HepG2 (cell line): ENCODE data around the gene CHID1. TPM values are rescaled to one million over a fixed set of nuclear protein-coding genes. Genes with fewer than 3 reads are reported as not detected.
A peak's percentile ranks its signal among the peaks of the same experiment; 100 is the strongest.

Experiments
- DNMT1 ChIP-seq: sonication (generic); formaldehyde crosslinking; IDR thresholded peaks from 2 replicates; pipeline ENCODE4 v1.5.1; 2020; ENCODE audit warnings: mild to moderate bottlenecking, missing genetic modification reagents
- E2F5 ChIP-seq: sonication (generic); formaldehyde crosslinking; conservative IDR thresholded peaks from 2 replicates; pipeline ENCODE4 v1.4.0; 2020; ENCODE audit warnings: missing genetic modification reagents
- GABPB1 ChIP-seq: IDR thresholded peaks from 2 replicates; pipeline ENCODE4 v1.6.1; 2016; ENCODE audit warnings: mild to moderate bottlenecking, missing genetic modification reagents, moderate library complexity, missing compliant biosample characterization
- GTF3A ChIP-seq: sonication (generic); formaldehyde crosslinking; conservative IDR thresholded peaks from 2 replicates; pipeline ENCODE4 v1.4.0; 2020; ENCODE audit warnings: mild to moderate bottlenecking, missing genetic modification reagents
- MEF2D ChIP-seq: sonication (generic); formaldehyde crosslinking; IDR thresholded peaks from 2 replicates; pipeline ENCODE4 v1.5.1; 2020; ENCODE audit warnings: mild to moderate bottlenecking, missing genetic modification reagents
- PLSCR1 ChIP-seq: sonication (generic); formaldehyde crosslinking; IDR thresholded peaks from 2 replicates; pipeline ENCODE4 v1.5.0; 2020; ENCODE audit warnings: missing genetic modification reagents, mild to moderate bottlenecking, borderline replicate concordance
- RORA ChIP-seq: sonication (generic); formaldehyde crosslinking; IDR thresholded peaks from 2 replicates; pipeline ENCODE4 v1.5.0; 2020; ENCODE audit warnings: mild to moderate bottlenecking, missing genetic modification reagents, moderate library complexity
- SNRNP70 ChIP-seq: fragments of 200-400 bp; formaldehyde crosslinking; IDR thresholded peaks from 2 replicates; pipeline ENCODE4 v1.6.1; 2017; ENCODE audit warnings: mild to moderate bottlenecking, low read depth, low read length, moderate library complexity
- TBP ChIP-seq: sonication (generic); formaldehyde crosslinking; IDR thresholded peaks from 2 replicates; pipeline ENCODE4 v1.5.0; 2020; ENCODE audit warnings: missing genetic modification reagents
- ZBTB20 ChIP-seq: sonication (generic); formaldehyde crosslinking; IDR thresholded peaks from 2 replicates; pipeline ENCODE4 v1.8.1; 2023; ENCODE audit warnings: missing genetic modification reagents, low read depth, mild to moderate bottlenecking, borderline replicate concordance
- ZBTB38 ChIP-seq: sonication (generic); formaldehyde crosslinking; IDR thresholded peaks from 2 replicates; pipeline ENCODE4 v1.5.1; 2020; ENCODE audit warnings: mild to moderate bottlenecking, missing genetic modification reagents
- ZBTB40 ChIP-seq, 2 experiments: fragments of 450-650 bp in 1 of 2; sonication (generic) in 1 of 2; formaldehyde crosslinking in 1 of 2; IDR thresholded peaks; 2 replicates each; pipeline versions ENCODE4 v1.6.1 to v1.8.0; 2016 to 2022; ENCODE audit warnings: antibody characterized with exemption in 1 of 2, mild to moderate bottlenecking in 1 of 2, missing genetic modification reagents in 1 of 2
- ZBTB7B ChIP-seq: sonication (generic); formaldehyde crosslinking; IDR thresholded peaks from 2 replicates; pipeline ENCODE4 v1.4.0; 2020; ENCODE audit warnings: missing genetic modification reagents
- ZFAT ChIP-seq: sonication (generic); formaldehyde crosslinking; conservative IDR thresholded peaks from 2 replicates; pipeline ENCODE4 v1.8.1; 2023; ENCODE audit warnings: missing genetic modification reagents, inconsistent platforms
- ZKSCAN1 ChIP-seq: fragments of 150-350 bp; IDR thresholded peaks from 2 replicates; pipeline ENCODE4 v1.6.1; 2014; ENCODE audit warnings: low read length
- ZNF234 ChIP-seq: sonication (generic); formaldehyde crosslinking; conservative IDR thresholded peaks from 2 replicates; pipeline ENCODE4 v1.5.1; 2020; ENCODE audit warnings: mild to moderate bottlenecking, missing genetic modification reagents
- ZNF580 ChIP-seq: IDR thresholded peaks from 2 replicates; pipeline ENCODE4 v1.6.1; 2016; ENCODE audit warnings: low read depth, borderline replicate concordance
- ZNF674 ChIP-seq: sonication (generic); formaldehyde crosslinking; IDR thresholded peaks from 2 replicates; pipeline ENCODE4 v1.5.0; 2020; ENCODE audit warnings: low read depth, mild to moderate bottlenecking, missing genetic modification reagents
- ZNF740 ChIP-seq: sonication (generic); formaldehyde crosslinking; IDR thresholded peaks from 2 replicates; pipeline ENCODE4 v1.4.0; 2020; ENCODE audit warnings: missing genetic modification reagents
- polyA plus RNA-seq, 8 experiments: library from polyadenylated mRNA; depleted of rRNA in 3 of 8; stranded (reverse) in 7 of 8; unstranded in 1 of 8; fragments of >200 nt; fragmentation: Illumina TruSeq in 4 of 8; extraction: Trizol in 4 of 8; gene quantifications; 2 replicates each; pipeline versions ENCODE4 v1.2.1 to v1.2.3, GENCODE V29; 2011 to 2016; ENCODE audit warnings: low read depth in 4 of 8, missing spikeins in 1 of 8, mixed read lengths in 1 of 8; ENCODE audit not compliant: insufficient read depth in 1 of 8
- total RNA-seq, 5 experiments: library from RNA; depleted of rRNA; stranded (reverse); fragments of >200 nt; fragmentation: Illumina TruSeq; extraction: Trizol; gene quantifications; 2 replicates each; pipeline ENCODE4 v1.2.3, GENCODE V29; 2016; ENCODE audit warnings: low read depth in 1 of 5

CHID1 gene
- total and polyA plus RNA-seq, 2 of the 13 experiments (the other 11 are each of a cell fraction or from before 2014, with no cell fraction given), result 65.1 to 93.6 TPM

- TF ChIP-seq ZBTB40 (IDR thresholded peaks at IDR 0.05) (no peak), ZBTB40 (CRISPR knock-in tag; IDR thresholded peaks at IDR 0.05) (peak; percentile 36), ZNF740 (CRISPR knock-in tag) (peak; percentile 78), ZBTB7B (CRISPR knock-in tag) (no peak), ZBTB38 (peak; percentile 19; the same call in 1 of the 2 replicates), RORA (CRISPR knock-in tag) (no peak), GTF3A (no peak), ZBTB20 (CRISPR knock-in tag) (no peak), PLSCR1 (CRISPR knock-in tag) (no peak), MEF2D (CRISPR knock-in tag) (no peak), ZNF674 (CRISPR knock-in tag) (no peak; the same call in 1 of the 2 replicates), TBP (CRISPR knock-in tag) (no peak), DNMT1 (CRISPR knock-in tag) (0 out of 2 replicates have a peak, but pooled peaks have one; percentile 40), ZNF234 (CRISPR knock-in tag) (no peak), GABPB1 (CRISPR knock-in tag) (peak; percentile 78; the same call in 1 of the 2 replicates), E2F5 (CRISPR knock-in tag) (peak; percentile 77), SNRNP70 (no peak), ZFAT (CRISPR knock-in tag) (no peak), ZNF580 (CRISPR knock-in tag) (peak; percentile 63; the same call in 1 of the 2 replicates), ZKSCAN1 (no peak)
Observed at GRCh38 chr11:842370-843002, 68.1 kb downstream of the CHID1 start, which contains the start of the genes POLR2L and TSPAN4 (continued).
